Measurements from ENCODE around the gene HSD17B11.
"Not testable (repeated sequence)": the region's sequence is repeated elsewhere in the genome, so short reads cannot be mapped to it uniquely, and the experiment has no call there.

The HSD17B11 gene

DNA sequence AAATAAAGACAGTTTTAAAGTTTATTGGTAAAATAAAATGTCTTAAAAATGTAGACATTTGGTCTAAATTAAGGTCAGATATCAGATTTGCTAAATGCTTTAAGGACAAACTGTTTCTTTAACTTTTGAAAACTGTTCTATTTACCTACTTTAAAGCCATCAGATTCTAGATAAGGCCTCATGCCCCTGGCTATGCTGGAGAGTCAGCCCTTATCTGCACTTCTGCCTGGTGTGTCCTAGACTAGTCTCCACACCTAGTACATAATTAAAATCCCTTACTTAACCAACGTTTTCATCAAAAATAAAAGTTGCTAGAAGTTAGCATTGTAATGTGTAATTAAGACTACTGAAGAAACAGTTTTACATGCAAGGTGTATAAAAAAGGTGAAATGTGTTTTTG, 25.6 kb downstream of the HSD17B11 start:
- intact Hi-C loops (cut with DNase I) = no loop called here
- no peak for DNase-seq

DNA sequence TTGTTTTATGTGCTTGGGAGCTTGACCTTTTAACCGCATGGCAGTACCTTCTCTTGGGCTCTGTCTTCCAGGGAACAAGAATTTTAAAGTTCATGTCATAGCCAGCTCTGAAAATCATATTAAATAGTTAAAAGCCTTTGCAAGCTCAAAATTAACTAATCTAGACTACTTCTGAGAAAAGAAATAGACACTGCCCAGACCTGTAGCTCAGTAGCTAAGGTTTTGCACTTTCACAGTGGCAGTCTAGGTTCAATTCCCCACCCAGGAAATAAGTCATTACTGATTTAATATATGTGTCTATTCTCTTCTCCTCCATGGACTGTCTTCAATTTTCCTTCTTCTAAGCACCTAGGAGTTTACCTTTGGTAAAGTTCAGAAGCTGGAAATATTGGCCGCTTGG, 27.4 kb downstream of the HSD17B11 start:
- intact Hi-C loops (cut with DNase I) = no loop called here
- DNase-seq = no peak

DNA sequence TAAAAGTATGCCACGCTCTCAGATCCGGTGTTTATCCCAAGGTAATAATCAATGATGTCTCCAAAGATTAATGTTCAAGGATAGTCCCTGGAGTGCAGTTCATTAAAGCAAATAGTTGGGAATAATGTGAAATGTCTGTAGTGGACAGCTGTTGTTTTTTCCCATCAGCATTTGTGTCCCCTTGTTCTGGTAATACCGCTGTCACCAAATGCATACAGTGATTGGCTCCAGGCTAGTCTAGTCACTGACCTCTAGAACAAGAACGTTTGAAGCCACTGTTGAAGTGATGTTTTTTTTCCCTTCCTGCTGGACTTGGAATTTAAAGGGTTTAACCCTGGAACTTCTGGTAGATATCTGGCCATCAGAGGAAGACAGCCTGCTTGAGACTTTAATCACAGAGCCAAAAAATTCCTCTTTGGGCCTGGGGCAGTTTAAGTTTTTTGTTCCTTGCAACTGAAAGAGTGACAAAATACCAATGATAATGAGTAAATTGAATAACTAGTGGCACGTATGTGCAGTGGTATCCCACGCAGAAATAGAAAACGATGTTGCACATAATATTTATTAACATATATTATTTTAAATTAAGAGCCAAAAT, 30.6 kb downstream of the HSD17B11 start:
- intact Hi-C loops (cut with DNase I) = no loop called here

DNA sequence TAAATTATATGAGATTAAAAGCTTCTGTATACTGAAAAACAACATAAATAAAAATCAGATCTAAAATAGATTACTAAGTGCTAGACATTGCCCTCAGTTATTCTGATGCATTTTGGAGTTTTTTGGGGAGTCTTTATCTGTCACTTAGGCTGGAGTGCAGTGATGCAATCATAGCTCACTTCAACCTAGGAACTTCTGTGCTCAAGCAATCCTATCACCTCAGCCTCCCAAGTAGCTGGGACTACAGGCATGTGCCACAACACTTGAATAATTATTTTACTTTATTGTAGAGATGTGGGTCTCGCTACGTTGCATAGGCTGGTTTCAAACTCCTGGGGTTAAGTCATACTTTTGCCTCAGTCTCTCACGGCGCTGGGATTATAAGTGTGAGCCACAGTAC, 31.7 kb downstream of the HSD17B11 start:
- no peak for DNase-seq
- intact Hi-C loops (cut with DNase I) = no loop called here

More for the DNA sequence above, 30.6 kb downstream of the HSD17B11 start:
- DNase-seq = no peak

DNA sequence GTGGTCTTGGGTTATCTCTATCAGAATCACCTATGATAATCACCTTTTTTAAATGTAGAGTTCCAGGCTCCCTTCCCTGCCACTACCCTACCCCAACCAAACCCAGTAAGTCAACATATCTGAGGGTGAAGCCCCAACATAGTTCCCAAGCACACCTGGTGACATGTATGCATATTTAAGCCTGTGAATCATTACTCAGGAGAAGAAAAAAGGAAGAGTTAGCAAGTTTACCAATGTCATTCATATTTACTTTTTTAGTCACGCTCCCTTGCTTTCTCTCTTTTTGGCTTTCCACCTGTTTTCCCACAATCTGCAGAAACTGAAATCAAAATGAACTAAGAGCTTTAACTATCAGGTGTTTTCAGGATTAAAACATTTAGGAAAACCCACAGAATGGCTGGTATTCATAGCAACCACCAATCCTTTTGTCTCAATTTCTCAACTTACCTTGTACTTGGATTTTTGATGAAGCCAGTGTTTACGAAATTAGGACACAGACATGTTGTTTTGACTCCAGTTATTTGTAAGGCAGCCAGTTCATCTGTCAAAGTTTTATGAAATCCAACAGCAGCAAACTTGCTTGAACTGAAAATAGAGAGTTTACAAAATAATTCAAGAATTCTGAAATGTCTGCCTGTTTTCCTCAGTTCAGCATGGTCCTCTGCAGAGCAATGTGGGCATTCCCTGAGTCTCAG, 34.0 kb downstream of the HSD17B11 start:
- intact Hi-C loops (cut with DNase I) = no loop called here
- DNase-seq = no peak

DNA sequence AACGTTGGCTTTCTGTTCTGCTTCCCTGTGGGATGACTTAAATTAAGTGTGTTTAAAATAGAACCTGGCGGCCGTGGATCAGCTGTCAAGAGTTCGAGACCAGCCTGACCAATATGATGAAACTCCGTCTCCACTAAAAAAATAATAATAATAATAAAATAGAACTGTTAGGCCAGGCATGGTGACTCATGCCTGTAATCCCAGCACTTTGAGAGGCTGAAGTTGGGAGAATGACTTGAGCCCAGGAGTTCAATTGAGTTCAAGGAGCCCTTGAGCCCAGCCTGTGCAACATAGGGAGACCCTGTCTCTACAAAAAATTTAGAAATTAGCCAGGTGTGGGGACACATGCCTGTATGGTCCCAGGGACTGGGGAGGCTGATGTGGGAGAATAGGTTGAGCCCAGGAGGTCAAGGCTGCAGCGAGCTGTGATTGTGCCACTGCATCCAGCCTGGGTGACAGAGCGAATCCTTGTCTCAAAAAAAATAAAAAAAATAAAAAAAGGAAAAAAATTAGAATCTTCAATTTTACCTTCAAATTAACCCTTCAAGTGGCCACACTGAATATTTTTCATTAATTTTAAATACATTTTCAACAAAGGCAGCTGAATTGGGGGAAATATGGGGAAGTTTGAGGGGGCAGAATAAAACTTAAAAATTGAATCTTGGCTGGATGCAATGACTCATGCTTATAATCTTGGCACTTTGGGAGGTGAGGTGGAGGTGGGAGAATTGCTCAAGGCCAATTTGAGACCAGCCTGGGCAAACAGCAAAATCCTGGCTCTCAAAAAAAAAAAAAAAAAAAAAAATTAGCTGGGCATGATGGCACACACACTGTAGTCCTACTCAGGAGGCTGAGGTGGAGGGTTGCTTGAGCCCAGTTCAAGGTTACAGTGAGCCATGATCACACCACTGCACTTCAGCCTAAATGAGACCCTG, 36.6 kb downstream of the HSD17B11 start:
- intact Hi-C loops (cut with DNase I) = no loop called here
- no peak for DNase-seq

DNA sequence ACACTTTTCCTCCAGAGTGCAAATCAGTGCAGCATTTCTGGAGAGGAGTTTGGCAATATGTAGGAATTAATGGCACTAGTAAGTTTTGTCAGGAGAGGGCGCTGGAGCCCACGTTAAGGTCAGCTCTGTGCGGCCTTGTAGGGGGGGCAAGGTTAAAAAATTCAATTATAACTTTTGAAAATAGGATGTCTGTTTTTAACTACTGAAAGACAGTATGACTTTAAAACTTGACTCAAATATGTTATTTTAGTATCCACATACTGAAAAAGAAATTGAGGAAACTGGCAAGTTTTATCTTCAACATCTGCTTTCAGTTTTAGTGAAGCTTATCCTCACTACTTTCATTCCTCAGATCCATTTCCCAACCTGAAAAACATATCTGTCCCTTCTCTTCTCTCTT, 37.4 kb downstream of the HSD17B11 start:
- intact Hi-C loops (cut with DNase I) = no loop called here
- DNase-seq = peak in 1 of 10 donors; percentile 27

DNA sequence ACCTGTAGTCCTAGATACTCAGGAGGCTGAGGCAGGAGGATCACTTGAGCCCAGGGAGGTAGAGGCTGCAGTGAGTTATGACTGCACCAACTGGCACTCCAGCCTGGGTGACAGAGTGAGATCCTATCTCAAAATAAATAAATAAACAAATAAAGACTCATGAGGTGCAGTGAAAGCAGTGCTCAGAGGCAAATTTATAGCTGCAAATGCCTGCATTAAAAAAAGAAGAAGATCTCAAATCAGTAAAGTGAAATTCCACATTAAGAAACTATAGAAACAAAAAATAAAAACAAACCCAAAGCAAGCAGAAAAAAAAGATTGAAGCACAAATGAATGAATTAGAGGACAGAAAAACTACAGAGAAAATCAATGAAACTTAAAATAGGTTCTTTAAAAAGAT, 45.8 kb downstream of the HSD17B11 start:
- intact Hi-C loops (cut with DNase I) = no loop called here
- no peak for DNase-seq

DNA sequence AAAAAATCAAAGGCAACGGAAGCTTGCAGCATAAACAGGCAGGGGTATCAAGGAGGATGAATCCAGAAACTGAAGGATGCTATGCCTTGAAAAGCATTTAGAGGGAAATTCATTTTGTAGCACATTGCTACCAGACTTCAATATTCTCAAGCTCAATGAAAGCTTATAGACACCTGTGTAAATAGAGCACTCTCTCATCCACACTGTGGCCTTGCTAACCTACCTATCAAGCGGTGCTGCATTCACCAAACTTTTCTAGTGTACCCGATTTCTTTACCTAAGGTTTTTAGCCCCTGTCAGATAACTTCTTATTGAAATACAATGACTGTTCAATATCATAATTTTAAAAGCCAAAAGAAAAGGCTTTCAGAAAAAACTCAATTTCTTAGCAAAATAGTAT, 48.1 kb downstream of the HSD17B11 start:
- DNase-seq = no peak
- intact Hi-C loops (cut with DNase I) = no loop called here

DNA sequence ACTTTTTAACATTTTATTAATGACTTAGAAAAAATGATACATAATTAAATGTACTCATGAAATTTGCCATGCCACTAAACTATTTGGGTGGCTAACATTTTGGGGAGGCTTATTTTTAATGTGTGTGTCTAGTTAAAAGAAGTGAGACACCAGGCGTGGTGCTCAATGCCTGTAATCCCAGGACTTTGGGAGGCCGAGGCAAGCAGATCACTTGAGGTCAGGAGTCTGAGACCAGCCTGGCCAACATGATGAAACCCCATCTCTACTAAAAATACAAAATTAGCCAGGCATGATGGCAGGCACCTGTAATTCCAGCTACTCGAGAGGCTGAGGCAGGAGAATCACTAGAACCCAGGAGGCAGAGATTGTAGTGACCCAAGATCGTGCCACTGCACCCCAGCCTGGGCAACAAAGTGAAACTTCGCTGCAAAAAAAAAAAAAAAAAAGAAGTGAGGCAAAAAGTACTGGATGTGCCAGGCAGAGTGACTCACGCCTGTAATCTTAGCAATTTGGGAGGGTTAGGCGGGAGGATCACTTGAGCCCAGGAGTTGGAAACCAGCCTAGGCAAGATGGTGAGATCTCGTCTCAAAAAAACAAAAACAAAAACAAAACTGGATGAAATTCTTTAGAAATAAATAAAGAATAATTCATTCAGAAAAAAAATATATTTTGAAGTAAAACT, 48.9 kb downstream of the HSD17B11 start:
- intact Hi-C loops (cut with DNase I) = not testable (repeated sequence)
- DNase-seq = peak in 1 of 10 donors; percentile 31

DNA sequence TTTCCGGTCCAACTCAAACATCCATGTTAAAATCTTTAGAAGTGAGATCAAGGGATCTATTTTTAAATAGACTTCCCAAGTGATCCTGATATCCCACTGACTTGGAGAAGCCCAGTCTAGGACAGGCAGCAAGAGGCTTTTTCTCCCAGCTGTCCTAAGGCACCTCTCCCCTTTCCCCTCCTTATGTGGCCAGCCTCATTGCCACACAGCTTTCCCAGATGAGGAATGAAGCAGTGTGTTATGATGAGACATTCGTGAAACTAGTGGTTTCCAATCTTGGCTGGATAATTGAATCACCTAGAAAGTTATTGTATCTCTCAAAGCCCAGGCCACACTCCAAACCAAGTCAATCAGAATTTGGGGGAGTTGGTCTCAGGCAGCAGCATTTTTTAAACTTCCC, 51.5 kb downstream of the HSD17B11 start:
- intact Hi-C loops (cut with DNase I) = no loop called here
- DNase-seq = no peak

DNA sequence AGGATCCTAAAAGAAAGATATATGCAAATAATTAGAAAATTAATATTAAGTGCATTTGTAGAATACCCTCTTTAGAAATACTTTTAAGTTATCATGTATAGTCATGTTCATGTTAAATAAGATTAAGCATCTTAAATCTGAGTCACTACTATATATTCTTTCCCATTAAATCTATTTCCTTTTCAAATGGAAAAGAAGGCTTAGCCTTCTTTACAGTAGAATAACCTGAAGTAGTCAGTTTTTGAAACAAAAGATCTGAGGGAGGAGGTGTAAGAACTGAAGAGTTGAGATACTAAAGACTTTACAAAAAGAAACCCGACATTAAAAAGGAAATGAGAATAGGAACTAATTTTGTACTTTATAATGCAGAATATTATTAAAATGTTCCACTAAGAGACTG, 53.6 kb downstream of the HSD17B11 start:
- intact Hi-C loops (cut with DNase I) = no loop called here

DNA sequence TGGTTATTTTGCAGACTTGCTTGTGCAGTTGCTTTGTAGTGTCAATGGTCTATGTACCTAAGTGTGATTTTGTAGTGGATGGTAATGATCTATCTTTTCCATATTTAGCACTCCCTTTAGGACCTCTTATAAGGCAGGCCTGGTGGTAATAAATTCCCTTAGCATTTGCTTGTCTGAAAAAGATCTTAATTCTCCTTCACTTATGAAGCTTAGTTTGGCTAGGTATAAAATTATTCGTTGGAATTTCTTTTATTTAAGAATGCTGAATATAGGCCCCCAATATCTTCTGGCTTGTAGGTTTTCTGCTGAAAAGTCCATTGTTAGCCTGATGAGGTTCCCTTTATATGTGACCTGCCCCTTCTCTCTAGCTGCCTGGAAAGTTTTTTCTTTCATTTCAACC, 57.7 kb downstream of the HSD17B11 start:
- intact Hi-C loops (cut with DNase I) = no loop called here

More for the DNA sequence above, 53.6 kb downstream of the HSD17B11 start:
- DNase-seq = no peak

DNA sequence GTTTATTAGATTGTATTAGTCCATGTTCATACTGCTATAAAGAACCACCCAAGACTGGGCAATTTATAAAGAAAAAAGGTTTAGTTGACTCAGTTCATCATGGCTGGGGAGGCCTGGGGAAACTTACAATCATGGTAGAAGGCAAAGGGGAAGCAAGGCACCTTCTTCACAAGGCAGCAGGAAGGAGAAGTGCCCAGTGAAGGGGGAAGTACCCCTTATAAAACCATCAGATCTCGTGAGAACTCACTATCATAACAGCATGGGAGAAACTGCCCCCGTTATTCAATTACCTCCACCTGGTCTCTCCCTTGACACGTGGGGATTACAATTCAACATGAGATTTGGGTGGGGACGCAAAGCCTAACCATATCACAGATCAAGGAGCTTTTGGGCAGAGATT, 60.2 kb downstream of the HSD17B11 start:
- DNase-seq = no peak
- intact Hi-C loops (cut with DNase I) = no loop called here

More for the DNA sequence above, 57.7 kb downstream of the HSD17B11 start:
- DNase-seq = no peak

DNA sequence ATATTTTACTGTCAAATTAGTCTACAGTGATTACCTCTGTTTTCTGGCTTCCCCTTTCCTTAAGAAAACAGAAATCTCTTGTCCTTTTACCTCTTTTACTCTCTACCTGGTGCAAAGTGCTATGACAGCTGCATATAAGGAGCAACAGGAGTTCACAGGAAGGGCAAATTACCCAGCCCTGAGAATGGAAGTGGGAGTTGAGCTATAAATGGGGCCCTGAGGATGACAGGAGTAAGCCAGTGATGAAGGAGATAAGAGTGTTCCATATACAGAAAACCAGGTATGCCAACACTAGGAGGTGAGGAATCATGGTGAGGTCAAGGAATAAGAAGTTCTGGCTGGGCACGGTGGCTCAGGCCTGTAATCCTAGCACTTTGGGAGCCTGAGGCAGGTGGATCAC, 63.9 kb downstream of the HSD17B11 start:
- no peak for DNase-seq
- intact Hi-C loops (cut with DNase I) = no loop called here

DNA sequence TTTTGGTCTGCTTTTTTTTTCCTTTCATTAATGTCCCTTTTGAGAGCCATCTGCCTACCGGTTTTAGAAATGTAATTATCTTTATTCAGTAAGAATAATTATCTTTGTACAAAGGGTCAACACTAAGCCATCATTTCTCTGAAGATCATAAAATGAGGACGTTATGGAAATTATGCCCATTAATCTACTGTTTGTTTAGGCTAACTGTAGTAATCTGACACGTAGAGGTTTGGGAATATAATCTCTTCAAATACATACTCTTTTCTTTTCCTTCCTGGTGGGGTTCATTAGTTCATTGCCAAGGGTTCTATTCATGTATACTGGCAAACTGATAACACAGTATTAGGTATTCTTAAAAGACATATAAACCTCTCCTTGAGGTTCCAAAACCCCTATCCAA, 64.5 kb downstream of the HSD17B11 start:
- intact Hi-C loops (cut with DNase I) = no loop called here

DNA sequence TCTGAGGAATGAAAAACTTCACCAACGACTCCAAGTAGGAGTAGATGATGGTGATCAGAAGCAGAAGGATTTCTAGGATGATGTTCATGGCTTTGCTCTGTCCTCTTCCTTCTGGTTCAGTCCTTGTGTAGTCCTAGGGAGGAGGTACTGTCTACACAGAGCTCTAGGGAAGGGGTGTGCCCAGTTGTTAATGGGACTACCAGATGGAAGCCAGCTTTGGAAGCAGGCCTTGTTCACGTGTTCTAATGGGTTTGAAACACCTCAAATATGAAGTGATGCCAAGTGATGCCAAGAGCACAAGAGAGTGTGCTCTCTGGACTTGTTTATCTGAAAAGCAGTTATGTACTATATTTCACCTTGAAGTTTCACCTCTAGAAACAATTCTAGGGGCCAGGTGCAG, 68.2 kb downstream of the HSD17B11 start, which contains the start of gene HSD17B13:
HSD17B13 (minus strand) TSS at position 129 of the 400 bp plus-strand sequence; CDS start at position 88, 41 bp downstream.
- intact Hi-C loops (cut with DNase I) = no loop called here
- DNase-seq = no peak

More for the DNA sequence above, 64.5 kb downstream of the HSD17B11 start:
- no peak for DNase-seq

DNA sequence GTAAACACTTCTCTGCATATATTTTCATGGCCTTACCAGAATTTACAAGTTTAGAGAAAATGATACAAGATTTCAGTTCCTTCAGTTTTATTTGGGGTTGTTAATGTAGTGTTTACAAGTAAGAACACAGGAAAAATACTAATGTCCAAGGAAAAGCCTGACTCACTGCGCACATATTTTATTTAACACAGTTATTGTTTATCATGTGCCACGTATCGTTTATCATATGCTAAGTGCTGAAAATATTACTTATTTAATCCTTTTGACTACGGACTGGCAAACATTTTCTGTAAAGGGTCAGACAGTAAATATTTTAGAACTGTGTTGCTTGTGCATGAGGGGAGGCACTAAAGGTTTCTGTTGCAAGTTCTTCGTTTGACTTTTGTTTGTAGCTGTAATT, 69.1 kb downstream of the HSD17B11 start:
- intact Hi-C loops (cut with DNase I) = no loop called here
- no peak for DNase-seq

DNA sequence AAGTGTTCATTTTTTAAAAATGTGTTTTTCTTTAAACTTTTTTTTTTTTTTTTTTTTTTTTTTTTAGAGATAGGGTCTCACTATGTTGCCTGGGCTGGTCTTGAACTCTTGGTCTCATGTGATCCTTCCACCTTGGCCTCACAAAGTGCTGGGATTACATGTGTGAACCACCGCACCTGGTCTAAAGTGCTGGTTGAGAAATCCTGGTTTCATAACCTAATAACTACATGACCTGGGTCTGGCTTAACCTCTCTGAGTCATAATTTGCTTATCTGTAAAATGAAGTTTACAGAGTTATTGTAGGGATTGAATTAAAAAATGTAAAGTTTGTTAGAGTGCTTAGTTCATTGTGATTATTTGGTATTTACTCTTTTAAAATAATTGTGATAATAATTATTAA, 73.5 kb downstream of the HSD17B11 start:
- DNase-seq = no peak
- intact Hi-C loops (cut with DNase I) = no loop called here

DNA sequence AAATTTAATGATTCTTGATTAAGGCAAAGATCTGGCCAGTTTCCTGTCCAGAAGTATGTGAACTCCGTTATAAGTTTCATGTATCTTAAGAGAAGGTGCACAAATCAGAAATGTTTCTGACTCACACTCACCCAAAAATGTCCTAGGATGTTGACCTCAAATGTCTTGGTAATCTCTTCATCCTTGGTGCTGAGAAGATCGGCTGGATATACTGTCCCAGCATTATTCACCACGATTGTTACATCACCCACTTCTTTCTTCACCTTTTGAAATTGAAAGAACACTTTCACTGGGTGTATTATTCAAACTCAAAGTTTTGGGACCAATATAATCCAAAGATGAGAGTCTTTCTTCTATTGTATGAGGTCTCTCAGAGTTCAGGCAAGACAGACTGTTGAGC, 74.0 kb downstream of the HSD17B11 start:
- DNase-seq = no peak
- intact Hi-C loops (cut with DNase I) = no loop called here

DNA sequence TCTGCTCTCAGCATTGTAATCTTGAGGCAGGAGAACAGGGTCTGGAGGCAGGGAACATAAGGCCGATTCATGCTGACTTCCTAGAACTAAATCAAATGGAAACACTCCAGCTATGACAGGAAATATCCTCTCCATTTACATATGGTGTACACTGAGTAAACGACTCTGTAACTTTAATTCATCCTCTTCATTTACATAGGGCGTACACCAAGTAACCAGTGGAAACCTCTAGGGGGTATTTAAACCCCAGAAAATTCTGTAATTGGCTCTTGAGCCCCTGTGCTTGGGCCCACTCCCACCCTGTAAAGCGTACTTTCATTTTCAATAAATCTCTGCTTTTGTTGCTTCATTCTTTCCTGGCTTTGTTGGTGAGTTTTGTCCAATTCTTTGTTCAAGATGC, 76.0 kb downstream of the HSD17B11 start:
- intact Hi-C loops (cut with DNase I); DNase-seq: not testable (repeated sequence)
